Prostate gland (tissue), 2 donors: ENCODE data around the gene LY86. TPM values are rescaled to one million over a fixed set of nuclear protein-coding genes. Genes with fewer than 3 reads are reported as not detected.

Source experiments
- DNase-seq: peaks from one replicate; pipeline ENCODE4 v3.0.0-alpha.2; 2019; ENCODE audit warnings: low spot score
- H3K27ac ChIP-seq, 2 donors: fragments of 200-600 bp; sonication (generic); 2 replicates each; pipeline ENCODE4 v1.5.1; 2017 to 2019
- H3K27me3 ChIP-seq: fragments of 200-600 bp; sonication (generic); replicated peaks from 2 replicates; pipeline ENCODE4 v1.5.1; 2019; ENCODE audit not compliant: insufficient read depth
- H3K36me3 ChIP-seq, 2 donors: fragments of 200-600 bp; sonication (generic); 1 replicate in 1 of 2; 2 replicates in 1 of 2; pipeline versions ENCODE4 v1.5.1 to v1.8.1; 2017 to 2019
- H3K4me1 ChIP-seq: fragments of 200-600 bp; sonication (generic); replicated peaks from 2 replicates; pipeline ENCODE4 v1.5.1; 2019
- H3K4me3 ChIP-seq, 2 donors: fragments of 200-600 bp; sonication (generic); 2 replicates each; pipeline ENCODE4 v1.5.1; 2017 to 2019
- H3K9me3 ChIP-seq: fragments of 200-600 bp; sonication (generic); 2 replicates; pipeline ENCODE4 v1.5.1; 2017
- CTCF ChIP-seq, 4 experiments: fragments of 200-600 bp in 2 of 4; fragments of 450-650 bp in 2 of 4; sonication (generic) in 2 of 4; IDR thresholded peaks; 1 replicate in 3 of 4; 2 replicates in 1 of 4; pipeline ENCODE4 v1.5.1; 2016 to 2019; ENCODE audit warnings: antibody characterized with exemption in 4 of 4, mild to moderate bottlenecking in 2 of 4, moderate library complexity in 2 of 4
- POLR2A ChIP-seq: fragments of 450-650 bp; IDR thresholded peaks from one replicate; pipeline ENCODE4 v1.6.1; 2016; ENCODE audit warnings: antibody characterized with exemption, mild to moderate bottlenecking
- POLR2AphosphoS5 ChIP-seq: sonication (generic); formaldehyde crosslinking; IDR thresholded peaks from one replicate; pipeline ENCODE4 v1.6.1; 2017; ENCODE audit warnings: antibody characterized with exemption
- WGBS: methylation state at CpG from one replicate; pipeline ENCODE4 v1.1.5; 2018; 5-methylcytosine and 5-hydroxymethylcytosine counted together
- intact Hi-C: fragments of 100-400 bp; cut with DNase I; formaldehyde crosslinking; loops from one replicate; pipeline ENCODE4 v1.14.2; 2022
- total RNA-seq, 2 donors: library from RNA; depleted of rRNA; stranded (reverse); fragments of >200 nt; gene quantifications; one replicate each; pipeline ENCODE4 v1.1.0, GENCODE V29; 2016

The LY86 gene
- total RNA-seq, 2 donors from 2014 or later, result 1.5 to 7.0 TPM

- intact Hi-C loops, result no loop called here
- TF ChIP-seq POLR2AphosphoS5 (no peak), CTCF (IDR thresholded peaks at IDR 0.05) (no peak), POLR2A (no peak)
- Histone ChIP-seq H3K27me3 (no peaks in the 10 kb centered on the region), H3K27ac (no peak overlapping the region), H3K36me3 (no peaks in the 10 kb centered on the region), H3K4me3 (no peak overlapping the region), H3K4me1 (peaks cover 4% of the 10 kb centered on the region), H3K9me3 (no peaks in the 10 kb centered on the region)
- 62% methylated on average over 13 of the region's 13 CpGs for WGBS
- DNase-seq, result no peak
Observed at GRCh38 chr6:6683969-6684833, 95.7 kb downstream of the LY86 start.

GRCh38 chr6:6685249-6686040 lies 96.9 kb downstream of the LY86 start:
- WGBS, result 89% methylated on average over 12 of the region's 12 CpGs
- TF ChIP-seq POLR2AphosphoS5 (no peak), CTCF (IDR thresholded peaks at IDR 0.05) (no peak)
- Histone ChIP-seq H3K27ac (no peak overlapping the region), H3K4me1 (peaks cover 6% of the 10 kb centered on the region), H3K9me3 (no peaks in the 10 kb centered on the region), H3K27me3 (no peaks in the 10 kb centered on the region), H3K4me3 (no peak overlapping the region), H3K36me3 (no peaks in the 10 kb centered on the region)
- no peak for DNase-seq
- intact Hi-C loops, result no loop called here

GRCh38 chr6:6686176-6686575 lies 97.7 kb downstream of the LY86 start:
- intact Hi-C loops, result no loop called here
- Histone ChIP-seq H3K4me1 (peaks cover 6% of the 10 kb centered on the region), H3K4me3 (no peak overlapping the region), H3K27me3 (no peaks in the 10 kb centered on the region), H3K27ac (no peak overlapping the region), H3K36me3 (no peaks in the 10 kb centered on the region), H3K9me3 (no peaks in the 10 kb centered on the region)
- no peak for DNase-seq
- TF ChIP-seq POLR2AphosphoS5 (no peak), CTCF (IDR thresholded peaks at IDR 0.05) (no peak), POLR2A (no peak)
- WGBS, result 96% methylated on average over 7 of the region's 7 CpGs

- H3K36me3 ChIP-seq, result no peaks in the 10 kb centered on the region
- H3K27me3 ChIP-seq, result no peaks in the 10 kb centered on the region
- 59% methylated on average over 26 of the region's 26 CpGs for WGBS
- peak; percentile 69 for DNase-seq
- peak overlapping the region; percentile 49 to 54 for H3K27ac ChIP-seq
- no peaks in the 10 kb centered on the region for H3K9me3 ChIP-seq
- TF ChIP-seq POLR2A (no peak), CTCF (IDR thresholded peaks at IDR 0.05) (no peak), POLR2AphosphoS5 (no peak)
- H3K4me1 ChIP-seq, result peaks cover 6% of the 10 kb centered on the region
- intact Hi-C loops, result no loop called here
- H3K4me3 ChIP-seq, result no peak overlapping the region
Observed at GRCh38 chr6:6686748-6687601, 98.5 kb downstream of the LY86 start.
